PC-9 (cell line): ENCODE measurements around the gene TUBB2A. TPM values are rescaled to one million over a fixed set of nuclear protein-coding genes. Genes with fewer than 3 reads are reported as not detected.

Source experiments
- BruUV-seq: library from RNA; stranded (reverse); fragments of 400-500 nt; replicated peaks from 2 replicates; lab custom pipeline; 2021; lab: Mats Ljungman, UMichigan
- CTCF ChIA-PET: fragments of 300-600 bp; sonication (Branson Sonifier 250); formaldehyde crosslinking; loops from one replicate; lab custom pipeline; 2022; ENCODE audit warnings: antibody characterized with exemption; lab: Charles Lee
- POLR2A ChIA-PET: fragments of 300-600 bp; sonication (Branson Sonifier 250); formaldehyde crosslinking; loops from one replicate; lab custom pipeline; 2022; ENCODE audit warnings: antibody characterized with exemption; ENCODE audit not compliant: unreplicated experiment; lab: Charles Lee
- DNase-seq, 2 experiments: peaks; one replicate each; pipeline versions ENCODE4 v3.0.0 to v3.0.0-alpha.2; 2015 to 2022; ENCODE audit warnings: mixed read lengths in 1 of 2
- H2AFZ ChIP-seq: fragments of 200-600 bp; sonication (generic); 2 replicates; pipeline ENCODE4 v1.8.1; 2017; ENCODE audit warnings: antibody characterized with exemption
- H3F3A ChIP-seq: fragments of 200-600 bp; sonication (generic); 2 replicates; pipeline ENCODE4 v1.8.1; 2017; ENCODE audit warnings: antibody characterized with exemption, mild to moderate bottlenecking, low read depth; ENCODE audit not compliant: insufficient read depth
- H3K27ac ChIP-seq: fragments of 200-600 bp; sonication (generic); 2 replicates; pipeline ENCODE4 v1.6.1; 2016; ENCODE audit warnings: mixed run types
- H3K27me3 ChIP-seq: fragments of 200-600 bp; sonication (generic); 2 replicates; pipeline ENCODE4 v1.6.1; 2016; ENCODE audit warnings: low read depth, mixed run types; ENCODE audit not compliant: insufficient read depth
- H3K36me3 ChIP-seq: fragments of 200-600 bp; sonication (generic); 2 replicates; pipeline ENCODE4 v1.6.1; 2016; ENCODE audit warnings: low read depth, mixed run types
- H3K4me1 ChIP-seq: fragments of 200-600 bp; sonication (generic); replicated peaks from 2 replicates; pipeline ENCODE4 v1.6.1; 2016; ENCODE audit warnings: mixed run types; ENCODE audit not compliant: insufficient read depth
- H3K4me2 ChIP-seq: fragments of 200-600 bp; sonication (generic); 2 replicates; pipeline ENCODE4 v1.6.1; 2017; ENCODE audit warnings: mixed run types
- H3K4me3 ChIP-seq: fragments of 200-600 bp; sonication (generic); 2 replicates; pipeline ENCODE4 v1.6.1; 2016; ENCODE audit warnings: mixed run types
- H3K79me2 ChIP-seq: fragments of 200-600 bp; sonication (generic); 2 replicates; pipeline ENCODE4 v1.6.1; 2017; ENCODE audit warnings: low read depth, mixed run types
- H3K9me2 ChIP-seq: fragments of 200-600 bp; sonication (generic); 2 replicates; pipeline ENCODE4 v1.8.1; 2017; ENCODE audit warnings: mild to moderate bottlenecking; ENCODE audit not compliant: insufficient read depth
- H3K9me3 ChIP-seq: fragments of 200-600 bp; sonication (generic); 2 replicates; pipeline ENCODE4 v1.8.1; 2016; ENCODE audit warnings: low read depth; ENCODE audit not compliant: insufficient read depth
- H4K20me1 ChIP-seq: fragments of 200-600 bp; sonication (generic); 2 replicates; pipeline ENCODE4 v1.8.1; 2017; ENCODE audit not compliant: insufficient read depth
- CTCF ChIP-seq: fragments of 200-600 bp; sonication (generic); conservative IDR thresholded peaks from 2 replicates; pipeline ENCODE4 v1.6.1; 2017; ENCODE audit warnings: mixed run types, antibody characterized with exemption, mild to moderate bottlenecking, moderate library complexity
- EZH2 ChIP-seq: fragments of 200-600 bp; sonication (generic); IDR thresholded peaks from 2 replicates; pipeline ENCODE4 v1.8.0; 2017; ENCODE audit warnings: antibody characterized with exemption, low read depth
- intact Hi-C: fragments of 100-400 bp; cut with micrococcal nuclease; formaldehyde crosslinking; loops from one replicate; pipeline ENCODE4 v1.10.0; 2022; ENCODE audit not compliant: unreplicated experiment
- total RNA-seq: library from RNA; stranded (reverse); gene quantifications from 2 replicates; pipeline ENCODE4 v1.2.3, GENCODE V29; 2021

The TUBB2A gene
- total RNA-seq, 1 experiment from 2014 or later: 17.0 TPM

DNA sequence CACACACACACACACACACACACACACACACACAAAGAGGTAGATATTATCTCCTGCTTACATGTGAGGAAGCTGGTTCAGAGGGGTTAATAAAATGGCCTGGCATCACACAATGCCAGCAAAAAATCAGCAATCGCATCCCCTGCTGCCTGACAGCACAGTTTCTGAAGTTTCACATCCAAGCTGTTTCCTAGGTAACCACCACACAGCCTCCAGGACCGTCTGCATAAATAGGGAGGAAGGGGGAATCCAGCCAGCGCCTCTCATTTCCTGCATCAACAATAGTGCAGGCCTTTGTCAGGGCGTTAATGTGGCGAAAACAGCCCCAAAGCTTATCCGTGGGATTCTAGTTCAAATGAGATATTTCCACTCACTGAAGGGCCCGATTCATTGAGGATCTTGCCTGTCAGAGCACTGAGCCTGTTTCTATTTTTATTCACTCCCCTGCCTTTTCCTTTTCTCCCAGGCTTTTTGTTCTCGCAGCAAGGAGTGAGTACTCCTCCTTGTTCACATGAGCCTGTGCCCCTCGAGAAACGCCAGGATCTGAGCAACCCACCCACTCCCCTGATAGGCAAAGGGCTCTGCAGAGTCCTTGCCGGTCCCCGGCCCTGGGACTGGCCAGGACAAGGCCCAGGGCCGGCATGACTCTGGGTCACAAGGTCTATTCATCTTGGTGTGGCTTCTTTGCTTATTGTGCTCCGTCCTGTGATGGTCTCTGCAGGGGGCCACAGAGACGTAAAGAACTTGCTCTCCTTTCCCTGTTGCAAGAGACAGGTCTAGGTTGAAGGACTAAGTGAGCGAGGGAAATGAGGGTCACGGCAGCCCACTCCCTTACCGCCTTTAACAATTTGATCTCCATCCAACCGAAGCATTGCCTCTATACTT is 37.4 kb upstream of the TUBB2A start:
- H3F3A ChIP-seq: no peaks in the 10 kb centered on the region
- no peak overlapping the region for H2AFZ ChIP-seq
- intact Hi-C loops: no loop called here
- H3K4me1 ChIP-seq: peaks cover 9% of the 10 kb centered on the region
- no peaks in the 10 kb centered on the region for H3K79me2 ChIP-seq
- H3K27me3 ChIP-seq: no peaks in the 10 kb centered on the region
- DNase-seq: no peak
- no peak for TF ChIP-seq EZH2
- no peak for TF ChIP-seq CTCF
- POLR2A ChIA-PET: no interaction called here
- BruUV-seq: no TSS peak
- H4K20me1 ChIP-seq: no peaks in the 10 kb centered on the region
- H3K4me3 ChIP-seq: no peak overlapping the region
- no peak overlapping the region for H3K27ac ChIP-seq
- no peaks in the 10 kb centered on the region for H3K9me2 ChIP-seq
- no peaks in the 10 kb centered on the region for H3K9me3 ChIP-seq
- no peak overlapping the region for H3K4me2 ChIP-seq
- H3K36me3 ChIP-seq: no peaks in the 10 kb centered on the region
- CTCF ChIA-PET: interaction anchor here (0.7 to 1.0 kb wide), 2 partner anchors 15 to 53 kb away, joined by 3 read pairs; no protein-coding TSS in a partner anchor

- no peaks in the 10 kb centered on the region for H3K27me3 ChIP-seq
- POLR2A ChIA-PET: no interaction called here
- TF ChIP-seq CTCF (no peak), EZH2 (no peak)
- BruUV-seq: no TSS peak
- peaks cover 17% of the 10 kb centered on the region for H3K4me1 ChIP-seq
- no peaks in the 10 kb centered on the region for H3K9me2 ChIP-seq
- H3K4me3 ChIP-seq: no peak overlapping the region
- H3K36me3 ChIP-seq: no peaks in the 10 kb centered on the region
- no peaks in the 10 kb centered on the region for H3K79me2 ChIP-seq
- CTCF ChIA-PET: no interaction called here
- no peak overlapping the region for H3K4me2 ChIP-seq
- no peaks in the 10 kb centered on the region for H4K20me1 ChIP-seq
- DNase-seq: no peak
- no peak overlapping the region for H2AFZ ChIP-seq
- no peaks in the 10 kb centered on the region for H3F3A ChIP-seq
- H3K9me3 ChIP-seq: no peaks in the 10 kb centered on the region
- no peak overlapping the region for H3K27ac ChIP-seq
- intact Hi-C loops: no loop called here
These were observed 35.9 kb upstream of the TUBB2A start for GRCh38 chr6:3193102-3193849.

GRCh38 chr6:3190779-3191178 is 33.4 kb upstream of the TUBB2A start:
- CTCF ChIA-PET: interaction anchor here (0.6 kb wide), 1 partner anchor 440 kb away, joined by 3 read pairs; the partner anchor contains the start of gene MYLK4
- DNase-seq: no peak

More at GRCh38 chr6:3190779-3191178, 33.4 kb upstream of the TUBB2A start:
- Histone ChIP-seq H3K36me3 (no peaks in the 10 kb centered on the region), H3K79me2 (no peaks in the 10 kb centered on the region), H3F3A (peaks cover 4% of the 10 kb centered on the region; the same call in 1 of the 2 replicates), H3K4me2 (no peak overlapping the region), H3K9me2 (no peaks in the 10 kb centered on the region), H3K27me3 (no peaks in the 10 kb centered on the region), H4K20me1 (no peaks in the 10 kb centered on the region), H3K4me1 (peaks cover 8% of the 10 kb centered on the region), H3K9me3 (no peaks in the 10 kb centered on the region), H3K4me3 (no peak overlapping the region), H2AFZ (no peak overlapping the region), H3K27ac (no peak overlapping the region)
- POLR2A ChIA-PET: no interaction called here
- intact Hi-C loops: no loop called here
- TF ChIP-seq EZH2 (no peak), CTCF (no peak)
- BruUV-seq: no TSS peak
